ENCODE results near the gene PFN1.

DNA sequence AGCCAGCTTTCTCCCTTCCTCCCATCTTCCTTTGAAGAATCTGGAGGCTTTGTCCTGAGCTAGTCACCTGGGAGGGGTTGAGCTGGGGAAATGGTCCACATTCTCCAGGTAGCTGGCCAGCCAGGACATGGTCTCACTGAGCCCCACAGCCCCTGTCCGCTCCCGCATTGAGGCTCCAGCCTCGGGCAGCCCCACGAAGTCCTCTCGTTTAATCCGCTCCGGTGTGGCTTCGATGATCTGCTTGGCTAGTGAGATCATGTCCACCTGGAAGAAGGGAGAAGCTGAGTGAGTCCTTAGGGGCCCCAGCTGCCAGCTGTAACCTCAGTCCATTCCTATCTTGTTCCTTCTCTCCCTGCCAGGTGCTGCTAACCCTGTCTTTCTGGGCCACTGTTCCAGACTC is 21.9 kb upstream of the PFN1 start:
- no peak for TF ChIP-seq YY1 (IDR thresholded peaks at IDR 0.05; ENCODE audit: low read depth)
- TF ChIP-seq, protein P1, sequence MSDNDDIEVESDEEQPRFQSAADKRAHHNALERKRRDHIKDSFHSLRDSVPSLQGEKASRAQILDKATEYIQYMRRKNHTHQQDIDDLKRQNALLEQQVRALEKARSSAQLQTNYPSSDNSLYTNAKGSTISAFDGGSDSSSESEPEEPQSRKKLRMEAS (IDR thresholded peaks at IDR 0.05) = no peak
- no peak for TF ChIP-seq CEBPB (IDR thresholded peaks at IDR 0.05)

Measured in Ishikawa (cell line).